GM21619 (cell line): ENCODE results near the gene GYG1.
"Not testable (repeated sequence)": the region's sequence is repeated elsewhere in the genome, so short reads cannot be mapped to it uniquely, and the experiment has no call there.

Experiments used
- ATAC-seq: cut with Tn5 transposase; IDR thresholded peaks from one replicate; pipeline ENCODE4 v1.9.1; 2021; ENCODE audit not compliant: unreplicated experiment

The GYG1 gene

GRCh38 chr3:148987551-148987950 is 3.8 kb upstream of the GYG1 start:
- ATAC-seq, result not testable (repeated sequence)

- peak; percentile 40 for ATAC-seq
Measured at GRCh38 chr3:148990236-148990635, 1.1 kb upstream of the GYG1 start.

GRCh38 chr3:148992027-148992634 is 791 bp downstream of the GYG1 start:
- peak; percentile 22 for ATAC-seq

- no peak for ATAC-seq
Measured at GRCh38 chr3:148992635-148993255, 1.4 kb downstream of the GYG1 start.

GRCh38 chr3:148997623-148998022 is 6.3 kb downstream of the GYG1 start:
- no peak for ATAC-seq

GRCh38 chr3:148998297-148998696 is 7.0 kb downstream of the GYG1 start:
- ATAC-seq, result no peak

- peak; percentile 38 for ATAC-seq
Measured at GRCh38 chr3:148998715-148999423, 7.5 kb downstream of the GYG1 start.

GRCh38 chr3:148999806-149000205 is 8.5 kb downstream of the GYG1 start:
- ATAC-seq, result peak; percentile 28

- ATAC-seq, result no peak
Measured at GRCh38 chr3:149000206-149000745, 8.9 kb downstream of the GYG1 start.

- no peak for ATAC-seq
Measured at GRCh38 chr3:149001727-149002126, 10.4 kb downstream of the GYG1 start.

GRCh38 chr3:149003653-149004305 is 12.4 kb downstream of the GYG1 start:
- peak; percentile 74 for ATAC-seq

- no peak for ATAC-seq
Measured at GRCh38 chr3:149004622-149005021, 13.3 kb downstream of the GYG1 start.

GRCh38 chr3:149005416-149005815 is 14.1 kb downstream of the GYG1 start:
- no peak for ATAC-seq

- no peak for ATAC-seq
Measured at GRCh38 chr3:149007567-149008257, 16.4 kb downstream of the GYG1 start.

- peak; percentile 97 for ATAC-seq
Measured at GRCh38 chr3:149009732-149010131, 18.4 kb downstream of the GYG1 start.

GRCh38 chr3:149010504-149010951 is 19.2 kb downstream of the GYG1 start:
- no peak for ATAC-seq

GRCh38 chr3:149010966-149011365 is 19.6 kb downstream of the GYG1 start:
- ATAC-seq, result no peak

GRCh38 chr3:149011676-149012075 is 20.3 kb downstream of the GYG1 start:
- no peak for ATAC-seq

- no peak for ATAC-seq
Measured at GRCh38 chr3:149013726-149014125, 22.4 kb downstream of the GYG1 start.

GRCh38 chr3:149015393-149015792 is 24.1 kb downstream of the GYG1 start:
- no peak for ATAC-seq

- ATAC-seq, result no peak
Measured at GRCh38 chr3:149016242-149016641, 24.9 kb downstream of the GYG1 start.
